SK-N-SH (cell line): Measurements from ENCODE around the gene DUSP10. TPM values are rescaled to one million over a fixed set of nuclear protein-coding genes. Genes with fewer than 3 reads are reported as not detected.

ENCODE experiments used
- CTCF ChIA-PET: fragments of 300-600, 350-600 bp; formaldehyde crosslinking; extraction: SDS; loops from one replicate; lab custom pipeline; 2021; lab: Yijun Ruan, JAX
- POLR2A ChIA-PET: fragments of 350-600 bp; sonication (Branson Sonifier 250); formaldehyde crosslinking; extraction: SDS; loops from one replicate; lab custom pipeline; 2020; ENCODE audit warnings: antibody characterized with exemption, inconsistent platforms; lab: Yijun Ruan, JAX
- DNase-seq: peaks from one replicate; pipeline ENCODE4 v3.0.0; 2012
- H2AFZ ChIP-seq: fragments of 200-600 bp; sonication (generic); 2 replicates; pipeline ENCODE4 v1.8.1; 2016; ENCODE audit warnings: antibody characterized with exemption, mild to moderate bottlenecking, low read depth
- H3F3A ChIP-seq: fragments of 200-600 bp; sonication (generic); replicated peaks from 2 replicates; pipeline ENCODE3; 2016; ENCODE audit warnings: antibody characterized with exemption, mild to moderate bottlenecking; ENCODE audit not compliant: insufficient read depth
- H3K27ac ChIP-seq, 2 experiments: fragments of 200-500 bp in 1 of 2; fragments of 200-600 bp in 1 of 2; sonication (Bioruptor generic) in 1 of 2; sonication (generic), shearing (Covaris generic) in 1 of 2; 2 replicates each; pipeline versions ENCODE4 v1.5.1 to v1.6.1; 2014 to 2016; ENCODE audit warnings: low read depth in 2 of 2, inconsistent platforms in 1 of 2, low read length in 1 of 2, mild to moderate bottlenecking in 1 of 2, mixed read lengths in 1 of 2
- H3K27me3 ChIP-seq: fragments of 200-600 bp; sonication (generic), shearing (Covaris generic); 2 replicates; pipeline ENCODE4 v1.6.1; 2016; ENCODE audit warnings: mixed run types; ENCODE audit not compliant: insufficient read depth
- H3K36me3 ChIP-seq, 2 experiments: fragments of 200-500 bp in 1 of 2; fragments of 200-600 bp in 1 of 2; sonication (Bioruptor generic) in 1 of 2; sonication (generic) in 1 of 2; replicated peaks in 1 of 2; 2 replicates each; pipeline versions ENCODE3 to v1.5.1; 2014 to 2016; ENCODE audit warnings: low read length in 1 of 2, mild to moderate bottlenecking in 1 of 2; ENCODE audit not compliant: insufficient read depth in 2 of 2, control insufficient read depth in 1 of 2
- H3K4me1 ChIP-seq, 2 experiments: fragments of 200-500 bp in 1 of 2; fragments of 200-600 bp in 1 of 2; sonication (Bioruptor generic) in 1 of 2; sonication (generic), shearing (Covaris generic) in 1 of 2; 2 replicates each; pipeline versions ENCODE4 v1.5.1 to v1.6.1; 2014 to 2016; ENCODE audit warnings: low read depth in 1 of 2, low read length in 1 of 2, mixed run types in 1 of 2; ENCODE audit not compliant: insufficient read depth in 2 of 2, control insufficient read depth in 1 of 2
- H3K4me2 ChIP-seq: fragments of 200-600 bp; sonication (generic), shearing (Covaris generic); 2 replicates; pipeline ENCODE4 v1.6.1; 2017; ENCODE audit warnings: mixed run types
- H3K4me3 ChIP-seq, 2 experiments: fragments of 200-500 bp in 1 of 2; fragments of 200-600 bp in 1 of 2; sonication (Bioruptor generic) in 1 of 2; sonication (generic), shearing (Covaris generic) in 1 of 2; 2 replicates each; pipeline versions ENCODE4 v1.5.1 to v1.8.1; 2014 to 2016; ENCODE audit warnings: low read depth in 2 of 2, inconsistent platforms in 1 of 2, low read length in 1 of 2, mild to moderate bottlenecking in 1 of 2, mixed read lengths in 1 of 2, moderate library complexity in 1 of 2
- H3K79me2 ChIP-seq: fragments of 200-600 bp; sonication (generic); 2 replicates; pipeline ENCODE4 v1.8.1; 2017; ENCODE audit warnings: mild to moderate bottlenecking; ENCODE audit not compliant: insufficient read depth
- H3K9ac ChIP-seq: fragments of 200-600 bp; sonication (generic); 2 replicates; pipeline ENCODE4 v1.6.1; 2017; ENCODE audit warnings: mixed run types
- H3K9me2 ChIP-seq: fragments of 200-600 bp; sonication (generic); 2 replicates; pipeline ENCODE4 v1.6.1; 2017; ENCODE audit warnings: mixed run types
- H3K9me3 ChIP-seq: fragments of 200-600 bp; sonication (generic); 2 replicates; pipeline ENCODE4 v1.6.1; 2017; ENCODE audit warnings: mixed run types, mild to moderate bottlenecking, moderate library complexity
- H4K20me1 ChIP-seq: fragments of 200-600 bp; sonication (generic); 2 replicates; pipeline ENCODE4 v1.6.1; 2017; ENCODE audit warnings: mild to moderate bottlenecking, mixed run types; ENCODE audit not compliant: insufficient read depth
- FOXM1 ChIP-seq: IDR thresholded peaks from 2 replicates; pipeline ENCODE4 v1.4.0; 2012; ENCODE audit warnings: low read depth, mild to moderate bottlenecking
- IRF3 ChIP-seq: fragments of 150-350 bp; IDR thresholded peaks from 2 replicates; pipeline ENCODE4 v1.6.1; 2016; ENCODE audit warnings: mild to moderate bottlenecking, low read depth, low read length
- MAX ChIP-seq: IDR thresholded peaks from 2 replicates; pipeline ENCODE4 v1.4.0; 2012; ENCODE audit warnings: low read depth
- MEF2A ChIP-seq: IDR thresholded peaks from 2 replicates; pipeline ENCODE4 v1.4.0; 2012; ENCODE audit warnings: low read depth, borderline replicate concordance
- NFIC ChIP-seq: IDR thresholded peaks from 2 replicates; pipeline ENCODE4 v1.4.0; 2012; ENCODE audit warnings: borderline replicate concordance
- RCOR1 ChIP-seq: fragments of 150-350 bp; IDR thresholded peaks from 2 replicates; pipeline ENCODE4 v1.6.1; 2017; ENCODE audit warnings: antibody characterized with exemption, low read length
- REST ChIP-seq: IDR thresholded peaks from 2 replicates; pipeline ENCODE4 v1.6.1; 2012; ENCODE audit warnings: mild to moderate bottlenecking, low read depth, low read length, moderate library complexity
- TAF1 ChIP-seq: IDR thresholded peaks from 2 replicates; pipeline ENCODE4 v1.6.1; 2012; ENCODE audit warnings: low read depth, mild to moderate bottlenecking, low read length, moderate library complexity, borderline replicate concordance
- TCF12 ChIP-seq: IDR thresholded peaks from 2 replicates; pipeline ENCODE4 v1.4.0; 2012
- TEAD4 ChIP-seq: IDR thresholded peaks from 2 replicates; pipeline ENCODE4 v1.4.0; 2012; ENCODE audit warnings: mild to moderate bottlenecking, borderline replicate concordance; ENCODE audit not compliant: insufficient read depth
- USF1 ChIP-seq: IDR thresholded peaks from 2 replicates; pipeline ENCODE4 v1.4.0; 2012; ENCODE audit warnings: low read depth, borderline replicate concordance
- ZBTB33 ChIP-seq: IDR thresholded peaks from 2 replicates; pipeline ENCODE4 v1.4.0; 2012; ENCODE audit warnings: low read depth, borderline replicate concordance
- WGBS: methylation state at CpG from one replicate; pipeline ENCODE4 v1.1.6; 2017; ENCODE audit warnings: low lambda C conversion rate; 5-methylcytosine and 5-hydroxymethylcytosine counted together
- polyA plus RNA-seq, 3 experiments: library from polyadenylated mRNA; depleted of rRNA; stranded (reverse); fragments of >200 nt; gene quantifications; 2 replicates each; pipeline ENCODE4 v1.2.3, GENCODE V29; 2012

Gene DUSP10
- polyA plus RNA-seq, 1 of the 3 experiments (the other 2 are of a cell fraction): 6.4 TPM

GRCh38 chr1:221699577-221699976 lies 42.3 kb downstream of the DUSP10 start:
- Histone ChIP-seq H3K27me3 (no peaks in the 10 kb centered on the region), H3K27ac (peak overlapping the region; percentile 4 to 27; a peak in 3 of 4 replicates), H3K9ac (no peak overlapping the region), H4K20me1 (no peaks in the 10 kb centered on the region), H3F3A (no peaks in the 10 kb centered on the region), H3K9me2 (no peaks in the 10 kb centered on the region), H3K9me3 (no peaks in the 10 kb centered on the region), H3K36me3 (peaks cover 8 to 22% of the 10 kb centered on the region in 2 experiments), H3K4me3 (no peak overlapping the region), H3K4me1 (peaks cover 8 to 10% of the 10 kb centered on the region in 2 experiments; a peak in 2 of 4 replicates), H3K79me2 (no peaks in the 10 kb centered on the region), H2AFZ (no peak overlapping the region), H3K4me2 (no peak overlapping the region)
- ChIA-PET POLR2A (no interaction called here), CTCF (interaction anchor here (1.3 kb wide), 1 partner anchor 8 kb away, joined by 5 read pairs; no protein-coding TSS in a partner anchor)
- no peak for DNase-seq
- WGBS: 43% methylated on average over 1 of the region's 1 CpG
- TF ChIP-seq MEF2A: no peak
- TF ChIP-seq RCOR1: no peak
- TF ChIP-seq TEAD4: no peak
- TF ChIP-seq IRF3: no peak
- TF ChIP-seq ZBTB33: no peak
- TF ChIP-seq TCF12: no peak
- TF ChIP-seq USF1: no peak
- TF ChIP-seq NFIC: no peak
- no peak for TF ChIP-seq REST
- TF ChIP-seq TAF1: no peak
- no peak for TF ChIP-seq MAX
- TF ChIP-seq FOXM1: no peak
